ENCODE results near the gene TMSB4X.

DNA sequence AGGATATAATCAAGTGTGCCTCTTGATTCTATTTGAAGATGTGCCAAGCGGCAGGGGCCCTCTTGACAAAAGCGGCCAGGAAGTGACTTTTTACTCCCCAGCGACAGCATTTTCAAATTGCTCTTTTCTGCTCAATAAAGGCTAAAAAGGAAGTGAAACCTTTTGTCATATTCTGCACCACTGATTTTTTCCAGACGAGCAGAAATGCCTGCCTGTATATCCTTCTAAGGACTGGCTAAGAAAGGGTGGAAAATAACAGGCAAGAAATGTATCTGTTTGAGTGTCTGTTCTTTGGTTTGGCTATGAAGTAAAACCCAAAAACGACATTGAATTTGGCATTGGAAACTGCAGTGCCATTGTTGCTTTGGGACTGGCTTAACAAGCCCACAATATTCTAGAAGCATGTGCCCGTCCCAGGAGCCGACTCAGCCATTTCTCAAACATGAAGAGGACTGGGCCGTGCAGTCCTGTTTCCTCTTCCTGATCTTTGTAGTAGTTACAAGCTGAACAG lies 25.4 kb downstream of the TMSB4X start:
- TF ChIP-seq, protein P1, sequence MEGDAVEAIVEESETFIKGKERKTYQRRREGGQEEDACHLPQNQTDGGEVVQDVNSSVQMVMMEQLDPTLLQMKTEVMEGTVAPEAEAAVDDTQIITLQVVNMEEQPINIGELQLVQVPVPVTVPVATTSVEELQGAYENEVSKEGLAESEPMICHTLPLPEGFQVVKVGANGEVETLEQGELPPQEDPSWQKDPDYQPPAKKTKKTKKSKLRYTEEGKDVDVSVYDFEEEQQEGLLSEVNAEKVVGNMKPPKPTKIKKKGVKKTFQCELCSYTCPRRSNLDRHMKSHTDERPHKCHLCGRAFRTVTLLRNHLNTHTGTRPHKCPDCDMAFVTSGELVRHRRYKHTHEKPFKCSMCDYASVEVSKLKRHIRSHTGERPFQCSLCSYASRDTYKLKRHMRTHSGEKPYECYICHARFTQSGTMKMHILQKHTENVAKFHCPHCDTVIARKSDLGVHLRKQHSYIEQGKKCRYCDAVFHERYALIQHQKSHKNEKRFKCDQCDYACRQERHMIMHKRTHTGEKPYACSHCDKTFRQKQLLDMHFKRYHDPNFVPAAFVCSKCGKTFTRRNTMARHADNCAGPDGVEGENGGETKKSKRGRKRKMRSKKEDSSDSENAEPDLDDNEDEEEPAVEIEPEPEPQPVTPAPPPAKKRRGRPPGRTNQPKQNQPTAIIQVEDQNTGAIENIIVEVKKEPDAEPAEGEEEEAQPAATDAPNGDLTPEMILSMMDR (IDR thresholded peaks at IDR 0.05; ENCODE audit: low read depth, low read length, poor library complexity, severe bottlenecking), result no peak
- no peak for TF ChIP-seq EZH2phosphoT487 (IDR thresholded peaks at IDR 0.05; ENCODE audit: borderline replicate concordance, low read length)
